ENCODE data around the gene ANGPTL5.
"Not testable (repeated sequence)": the region's sequence is repeated elsewhere in the genome, so short reads cannot be mapped to it uniquely, and the experiment has no call there.

ANGPTL5 gene

GRCh38 chr11:101885631-101886030 lies 30.7 kb downstream of the ANGPTL5 start:
- DNase-seq (ENCODE audit: low spot score), result no peak

DNA sequence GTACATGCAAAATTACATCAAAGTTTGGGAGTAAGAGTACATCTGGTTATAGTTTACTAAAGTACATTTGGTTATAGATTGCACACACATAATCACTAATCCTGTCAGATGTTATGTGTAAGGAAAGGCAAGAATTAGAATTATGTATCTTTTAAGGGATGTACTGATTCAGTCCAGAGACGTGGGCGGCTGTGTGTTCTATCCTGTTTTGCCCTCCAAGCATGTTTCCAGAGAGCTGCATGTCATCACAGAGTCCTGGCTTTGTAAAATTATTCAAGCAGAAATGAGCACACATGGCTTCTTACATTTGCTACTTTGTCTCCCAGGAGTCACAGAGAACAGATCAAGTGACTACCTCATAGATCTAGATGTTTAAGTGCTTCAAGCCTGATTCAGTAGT lies 34.7 kb downstream of the ANGPTL5 start:
- DNase-seq (ENCODE audit: low spot score), result no peak

DNA sequence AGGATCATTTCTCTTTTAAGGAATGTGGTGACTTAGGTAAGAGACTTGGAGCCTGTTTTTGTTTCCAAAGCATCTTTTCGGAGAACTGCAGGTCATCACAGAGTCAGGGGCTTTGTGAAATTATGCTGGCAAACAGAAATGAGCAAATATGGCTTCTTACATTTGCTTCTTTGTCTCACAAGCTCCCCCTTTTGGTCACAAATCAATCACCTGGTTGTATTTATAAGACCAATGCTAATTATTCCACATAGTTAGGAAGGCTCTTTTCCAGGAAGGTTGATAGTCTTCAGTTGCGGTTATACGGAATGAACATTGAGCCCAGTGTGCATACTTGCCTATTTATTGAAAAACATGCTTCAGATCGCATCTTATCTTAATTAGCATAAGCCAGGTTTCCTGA lies 36.1 kb downstream of the ANGPTL5 start:
- DNase-seq (ENCODE audit: low spot score), result no peak

- DNase-seq (ENCODE audit: low spot score), result no peak
Measured at GRCh38 chr11:101872171-101872882, 44.0 kb downstream of the ANGPTL5 start.

GRCh38 chr11:101870510-101870909 lies 45.8 kb downstream of the ANGPTL5 start:
- DNase-seq (ENCODE audit: low spot score), result no peak

- no peak for DNase-seq (ENCODE audit: low spot score)
Measured at GRCh38 chr11:101867951-101868350, 48.4 kb downstream of the ANGPTL5 start.

DNA sequence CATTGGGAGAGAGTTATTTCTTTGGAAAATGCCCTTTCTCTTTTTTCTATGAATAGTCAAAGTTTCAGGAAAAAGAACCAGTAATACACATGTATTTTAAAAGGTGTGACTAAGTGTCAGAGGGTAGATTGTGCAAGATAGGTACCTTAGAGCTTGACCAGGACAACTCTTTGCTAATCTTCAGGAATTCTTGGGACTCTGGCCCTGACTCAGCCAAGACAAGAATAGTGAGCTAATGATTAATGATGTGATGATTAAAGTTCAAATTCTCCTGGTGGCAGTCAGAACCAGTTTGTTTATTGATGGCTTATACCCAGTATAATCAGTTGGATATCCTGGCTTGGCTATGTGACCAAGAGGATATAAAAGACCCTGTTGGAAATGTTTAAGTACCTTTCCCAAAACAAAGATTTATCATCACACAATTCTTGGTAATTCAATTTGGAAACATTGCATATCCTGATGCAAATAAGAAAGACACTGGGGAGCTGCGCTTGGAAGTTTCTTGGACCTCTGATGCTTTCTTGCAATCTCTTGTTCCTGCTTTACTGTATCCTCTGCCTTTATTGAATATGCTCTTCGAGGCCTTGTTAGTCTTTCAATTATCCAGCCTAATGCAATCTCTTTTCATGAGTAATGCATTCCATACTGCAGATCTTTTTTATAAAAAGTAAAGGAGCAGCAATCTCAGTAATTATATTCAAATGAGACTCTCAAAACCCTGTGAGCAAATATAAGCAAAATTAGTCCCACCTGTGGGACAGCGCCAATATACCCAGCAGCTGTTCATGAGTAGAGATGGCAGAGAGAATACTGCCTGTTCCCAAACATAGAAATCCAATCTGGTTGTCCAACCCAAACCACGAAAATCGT lies 49.5 kb downstream of the ANGPTL5 start:
- DNase-seq (ENCODE audit: low spot score), result no peak

- DNase-seq (ENCODE audit: low spot score), result no peak
Measured at GRCh38 chr11:101864098-101864497, 52.2 kb downstream of the ANGPTL5 start.

DNA sequence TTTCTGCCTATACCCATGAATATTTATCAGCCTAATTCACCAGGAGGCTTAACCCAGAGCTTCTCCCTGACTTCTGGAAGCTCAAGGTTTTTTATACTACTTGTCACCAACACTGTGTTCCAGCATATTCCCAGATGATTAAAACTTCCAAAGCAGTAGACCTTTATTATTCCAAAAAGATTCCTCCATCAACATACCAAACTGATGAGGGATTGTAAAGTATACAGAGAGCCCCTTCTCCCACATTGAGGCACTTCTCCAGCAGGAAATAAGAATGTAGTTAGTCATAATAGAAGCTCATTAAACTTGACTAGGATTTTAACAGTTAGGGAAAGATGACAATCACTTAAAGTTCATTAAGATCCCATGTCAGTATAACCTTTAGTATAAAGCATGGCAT lies 53.0 kb downstream of the ANGPTL5 start:
- no peak for DNase-seq (ENCODE audit: low spot score)

GRCh38 chr11:101862391-101863233 lies 53.7 kb downstream of the ANGPTL5 start:
- peak; percentile 53 for DNase-seq (ENCODE audit: low spot score)

GRCh38 chr11:101860696-101861427 lies 55.5 kb downstream of the ANGPTL5 start:
- DNase-seq (ENCODE audit: low spot score), result peak; percentile 53

DNA sequence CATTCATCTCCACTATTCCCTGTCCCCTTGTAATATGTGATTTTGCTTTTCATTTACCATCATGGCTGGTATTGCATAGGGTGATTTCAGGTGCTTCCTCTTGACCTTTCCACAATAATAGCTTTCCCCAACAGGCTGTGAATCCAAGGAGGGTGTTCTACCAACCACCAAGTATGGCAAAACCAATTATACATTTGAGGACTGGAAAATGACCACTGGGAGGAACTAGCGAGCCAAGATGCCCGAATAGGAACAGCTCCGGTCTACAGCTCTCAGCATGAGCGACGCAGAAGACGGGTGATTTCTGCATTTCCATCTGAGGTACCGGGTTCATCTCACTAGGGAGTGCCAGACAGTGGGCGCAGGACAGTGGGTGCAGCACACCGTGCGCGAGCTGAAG lies 64.1 kb downstream of the ANGPTL5 start:
- DNase-seq (ENCODE audit: low spot score), result not testable (repeated sequence)

DNA sequence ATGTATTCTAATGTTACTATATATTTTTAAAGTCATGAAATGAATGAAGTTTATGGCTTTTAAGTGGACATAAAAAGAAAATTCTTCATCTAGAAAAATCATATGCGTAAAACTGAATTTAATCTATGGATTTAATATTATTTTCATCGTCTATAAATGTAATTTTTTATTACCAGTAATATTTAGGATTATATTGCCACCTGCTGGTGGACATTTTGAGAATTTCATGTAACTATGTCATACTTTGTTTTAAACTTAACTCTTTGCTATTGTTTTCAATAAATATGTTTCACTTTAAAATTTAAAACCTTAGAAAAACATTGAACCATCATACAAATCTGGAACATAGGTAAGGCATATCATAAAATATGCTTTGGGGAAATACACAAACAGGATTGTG lies 68.1 kb downstream of the ANGPTL5 start:
- DNase-seq (ENCODE audit: low spot score), result no peak

DNA sequence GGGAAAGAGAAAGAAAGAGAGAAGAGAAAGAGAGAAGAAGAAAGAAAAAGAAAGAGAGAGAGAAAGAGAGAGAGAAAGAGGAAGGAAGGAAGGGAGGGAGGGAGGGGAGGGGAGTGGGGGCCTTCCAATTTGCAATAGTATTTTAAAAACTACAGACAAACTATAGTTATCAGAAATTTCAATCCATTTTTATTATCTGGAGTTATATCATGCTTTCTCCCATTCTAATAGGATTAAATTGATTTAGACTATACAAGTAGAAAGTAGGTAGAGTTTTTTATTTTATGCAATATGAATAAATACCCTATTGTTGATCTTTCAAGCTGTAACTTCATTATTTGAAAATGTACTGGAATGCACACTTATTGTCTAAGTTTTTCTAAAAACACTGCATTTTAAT lies 71.7 kb downstream of the ANGPTL5 start:
- DNase-seq (ENCODE audit: low spot score), result no peak

DNA sequence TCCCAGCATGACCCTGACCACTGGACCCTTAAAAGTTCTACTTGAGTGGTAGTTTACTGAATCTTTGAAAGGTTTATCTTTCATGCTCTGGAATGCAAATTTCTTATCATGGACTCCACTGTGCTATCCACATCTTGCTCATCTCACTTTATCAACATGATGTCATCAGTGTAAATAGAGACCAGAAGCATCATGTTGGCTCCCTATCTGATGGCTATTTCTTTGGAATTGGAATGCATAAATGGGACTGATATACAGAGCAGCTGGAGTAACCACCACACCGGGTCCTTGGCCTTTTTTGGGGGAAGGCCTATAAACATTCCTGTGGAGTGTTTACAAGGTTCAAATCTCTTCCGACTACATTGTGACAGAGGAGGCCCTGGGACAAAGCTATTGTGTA lies 75.6 kb downstream of the ANGPTL5 start:
- no peak for DNase-seq (ENCODE audit: low spot score)
